Measurements from ENCODE around the gene TSFM. TPM values are rescaled to one million over a fixed set of nuclear protein-coding genes. Genes with fewer than 3 reads are reported as not detected.

TSFM gene
- total and polyA plus RNA-seq, 7 donors = 8.0 to 49.3 (median 29.6) TPM

GRCh38 chr12:57745485-57745881 is 37.1 kb upstream of the TSFM start:
- H3K36me3 ChIP-seq = peaks cover 0 to 42% (median 20%) of the 10 kb centered on the region in 4 donors
- H3K4me1 ChIP-seq = peaks cover 0 to 14% (median 13%) of the 10 kb centered on the region in 4 donors
- no peaks in the 10 kb centered on the region for H3K9me3 ChIP-seq
- H3K27me3 ChIP-seq = peaks cover 0 to 8% (median 0%) of the 10 kb centered on the region in 3 donors
- intact Hi-C loops (cut with DNase I) = no loop called here
- peak overlapping the region; percentile 89 to 99 (median 92) for H3K27ac ChIP-seq
- peak; percentile 65 for DNase-seq
- H3K4me3 ChIP-seq = peak overlapping the region; percentile 65 to 98 (median 72)
- WGBS, 2 donors = 47 to 61% methylated on average over 8 of the region's 8 CpGs
- TF ChIP-seq CTCF (IDR thresholded peaks at IDR 0.05) (no peak), POLR2A (IDR thresholded peaks at IDR 0.05) (no peak), EP300 (IDR thresholded peaks at IDR 0.05) (no peak), POLR2AphosphoS5 (IDR thresholded peaks at IDR 0.05) (no peak)

- H3K9me3 ChIP-seq = no peaks in the 10 kb centered on the region
- WGBS, 2 donors = 79 to 89% methylated on average over 3 of the region's 3 CpGs
- TF ChIP-seq EP300 (IDR thresholded peaks at IDR 0.05) (no peak), CTCF (IDR thresholded peaks at IDR 0.05) (no peak), POLR2AphosphoS5 (IDR thresholded peaks at IDR 0.05) (no peak), POLR2A (IDR thresholded peaks at IDR 0.05) (no peak)
- intact Hi-C loops (cut with DNase I) = no loop called here
- H3K36me3 ChIP-seq = peaks cover 0 to 48% (median 20%) of the 10 kb centered on the region in 4 donors
- H3K4me1 ChIP-seq = peaks cover 0 to 19% (median 18%) of the 10 kb centered on the region in 4 donors
- H3K27me3 ChIP-seq = peaks cover 0 to 2% (median 0%) of the 10 kb centered on the region in 3 donors
- peak overlapping the region in 2 of 4 donors; percentile 89 to 95 for H3K27ac ChIP-seq
- DNase-seq = no peak
- peak overlapping the region in 2 of 4 donors; percentile 70 to 75 for H3K4me3 ChIP-seq
Observed at GRCh38 chr12:57746025-57746424, 36.6 kb upstream of the TSFM start.

GRCh38 chr12:57749061-57749460 is 33.5 kb upstream of the TSFM start:
- peaks cover 0 to 32% (median 30%) of the 10 kb centered on the region in 4 donors for H3K4me1 ChIP-seq
- intact Hi-C loops (cut with DNase I) = no loop called here
- no peak overlapping the region for H3K27ac ChIP-seq
- no peak for TF ChIP-seq CTCF (IDR thresholded peaks at IDR 0.05)
- TF ChIP-seq EP300 (IDR thresholded peaks at IDR 0.05) = no peak
- TF ChIP-seq POLR2A (IDR thresholded peaks at IDR 0.05) = no peak
- TF ChIP-seq POLR2AphosphoS5 (IDR thresholded peaks at IDR 0.05) = no peak
- WGBS, 2 donors = 93 to 96% methylated on average over 5 of the region's 5 CpGs
- no peaks in the 10 kb centered on the region for H3K9me3 ChIP-seq
- DNase-seq = peak; percentile 53
- H3K4me3 ChIP-seq = no peak overlapping the region
- H3K36me3 ChIP-seq = peaks cover 0 to 48% (median 20%) of the 10 kb centered on the region in 4 donors
- no peaks in the 10 kb centered on the region for H3K27me3 ChIP-seq

- Histone ChIP-seq H3K27ac (peak overlapping the region; percentile 86 to 91 (median 90)), H3K4me1 (peaks cover 0 to 38% (median 29%) of the 10 kb centered on the region in 4 donors), H3K9me3 (no peaks in the 10 kb centered on the region), H3K4me3 (peak overlapping the region; percentile 56 to 76 (median 68)), H3K36me3 (peaks cover 0 to 48% (median 20%) of the 10 kb centered on the region in 4 donors), H3K27me3 (no peaks in the 10 kb centered on the region)
- TF ChIP-seq EP300 (IDR thresholded peaks at IDR 0.05) (no peak), CTCF (IDR thresholded peaks at IDR 0.05) (no peak), POLR2A (IDR thresholded peaks at IDR 0.05) (no peak), POLR2AphosphoS5 (IDR thresholded peaks at IDR 0.05) (no peak)
- DNase-seq = peak; percentile 63
- 91 to 92% methylated on average over 15 of the region's 15 CpGs for WGBS, 2 donors
- intact Hi-C loops (cut with DNase I) = no loop called here
Observed at GRCh38 chr12:57750561-57751431, 31.8 kb upstream of the TSFM start.

Measured in sigmoid colon (tissue), 7 donors.